GM12878 (cell line): ENCODE measurements around the gene ARRDC4. TPM values are rescaled to one million over a fixed set of nuclear protein-coding genes. Genes with fewer than 3 reads are reported as not detected.

ENCODE experiments used
- ATAC-seq: fragments of 200-7000 bp; cut with Tn5 transposase; 3 replicates; pipeline ENCODE4 v1.9.1; 2020; ENCODE audit warnings: mild to moderate bottlenecking, moderate library complexity
- BruUV-seq: library from RNA; stranded (reverse); fragments of 400-500 nt; replicated peaks from 2 replicates; lab custom pipeline; 2021; lab: Mats Ljungman, UMichigan
- CTCF ChIA-PET: fragments of 300-600 bp; sonication (Branson Sonifier 250); formaldehyde crosslinking; extraction: SDS; loops from one replicate; lab custom pipeline; 2021; ENCODE audit warnings: inconsistent platforms; lab: Yijun Ruan, JAX
- POLR2A ChIA-PET: fragments of 350-600 bp; formaldehyde crosslinking; extraction: SDS; loops from one replicate; lab custom pipeline; 2021; ENCODE audit warnings: inconsistent platforms; lab: Charles Lee
- RAD21 ChIA-PET: fragments of 300-600 bp; sonication (Branson Sonifier 250); formaldehyde crosslinking; loops from one replicate; lab custom pipeline; 2023; ENCODE audit warnings: antibody characterized with exemption; ENCODE audit not compliant: unreplicated experiment; lab: Charles Lee
- SMC1A ChIA-PET: fragments of 300-600 bp; sonication (Branson Sonifier 250); formaldehyde crosslinking; loops from one replicate; lab custom pipeline; 2023; ENCODE audit not compliant: unreplicated experiment, uncharacterized antibody; lab: Charles Lee
- DNase-seq: peaks from one replicate; pipeline ENCODE4 v3.0.0-alpha.2; 2011; ENCODE audit warnings: low read depth, low spot score
- FAIRE-seq: peaks from 3 replicates; lab custom pipeline; 2011; peaks lifted over from hg19 to GRCh38; lab: Jason Lieb, UNC
- H2AFZ ChIP-seq: 2 replicates; pipeline ENCODE4 v1.6.0; 2011; ENCODE audit warnings: low read depth, low read length, control low read depth; ENCODE audit not compliant: control insufficient read depth
- H3K27ac ChIP-seq: 2 replicates; pipeline ENCODE4 v1.5.1; 2011; ENCODE audit warnings: control low read depth; ENCODE audit not compliant: control insufficient read depth, insufficient read depth
- H3K27me3 ChIP-seq, 2 experiments: replicated peaks in 1 of 2; 2 replicates each; pipeline versions ENCODE4 v1.6.0 to v1.6.1; 2011; ENCODE audit warnings: low read length in 1 of 2; ENCODE audit not compliant: control insufficient read depth in 2 of 2, insufficient read depth in 2 of 2
- H3K36me3 ChIP-seq, 2 experiments: 2 replicates each; pipeline ENCODE4 v1.5.1; 2011; ENCODE audit warnings: low read length in 1 of 2; ENCODE audit not compliant: control insufficient read depth in 2 of 2, insufficient read depth in 2 of 2
- H3K4me1 ChIP-seq: 2 replicates; pipeline ENCODE4 v1.6.1; 2011; ENCODE audit warnings: mild to moderate bottlenecking, low read length, moderate library complexity, mixed read lengths; ENCODE audit not compliant: control insufficient read depth, insufficient read depth
- H3K4me2 ChIP-seq: 2 replicates; pipeline ENCODE4 v1.6.0; 2011; ENCODE audit warnings: control low read depth; ENCODE audit not compliant: control insufficient read depth, insufficient read depth
- H3K4me3 ChIP-seq: fragments of 200-600 bp; sonication (generic); 2 replicates; pipeline ENCODE4 v1.5.1; 2016
- H3K79me2 ChIP-seq: 2 replicates; pipeline ENCODE4 v1.6.0; 2011; ENCODE audit warnings: low read length; ENCODE audit not compliant: control insufficient read depth, insufficient read depth
- H3K9ac ChIP-seq: 2 replicates; pipeline ENCODE4 v1.8.0; 2011; ENCODE audit warnings: low read length, control low read depth, mixed read lengths; ENCODE audit not compliant: control insufficient read depth, insufficient read depth
- H3K9me3 ChIP-seq: replicated peaks from 3 replicates; pipeline ENCODE4 v1.5.1; 2011; ENCODE audit warnings: mild to moderate bottlenecking, low read length; ENCODE audit not compliant: control insufficient read depth, insufficient read depth
- H4K20me1 ChIP-seq: 2 replicates; pipeline ENCODE4 v1.6.0; 2011; ENCODE audit not compliant: control insufficient read depth, insufficient read depth
- CHD2 ChIP-seq: IDR thresholded peaks from 2 replicates; pipeline ENCODE4 v1.6.1; 2011; ENCODE audit warnings: low read depth, low read length, improper control_type of control experiment, borderline replicate concordance
- CUX1 ChIP-seq: IDR thresholded peaks from 2 replicates; pipeline ENCODE4 v1.6.1; 2012; ENCODE audit warnings: improper control_type of control experiment, low read depth, low read length; ENCODE audit not compliant: insufficient replicate concordance
- ETV6 ChIP-seq, 2 experiments: fragments of 450-650 bp in 1 of 2; IDR thresholded peaks in 1 of 2; conservative IDR thresholded peaks in 1 of 2; 2 replicates each; pipeline ENCODE4 v1.6.1; 2014; ENCODE audit warnings: antibody characterized with exemption in 1 of 2, borderline replicate concordance in 1 of 2, low read depth in 1 of 2, mild to moderate bottlenecking in 1 of 2, moderate library complexity in 1 of 2
- FOXM1 ChIP-seq: IDR thresholded peaks from 2 replicates; pipeline ENCODE4 v1.6.1; 2012; ENCODE audit warnings: low read depth, mild to moderate bottlenecking, inconsistent platforms, low read length, moderate library complexity
- HDGF ChIP-seq: fragments of 450-650 bp; IDR thresholded peaks from 2 replicates; pipeline ENCODE4 v1.6.1; 2016; ENCODE audit warnings: antibody characterized with exemption
- JUNB ChIP-seq: IDR thresholded peaks from 2 replicates; pipeline ENCODE4 v1.6.1; 2016; ENCODE audit warnings: antibody characterized with exemption, mild to moderate bottlenecking
- NFIC ChIP-seq: IDR thresholded peaks from 2 replicates; pipeline ENCODE4 v1.6.1; 2012; ENCODE audit warnings: low read depth, mild to moderate bottlenecking, inconsistent platforms, low read length, moderate library complexity
- NR2C1 ChIP-seq: fragments of 450-650 bp; IDR thresholded peaks from 2 replicates; pipeline ENCODE4 v1.6.1; 2017; ENCODE audit warnings: antibody characterized with exemption, mild to moderate bottlenecking, moderate library complexity
- NRF1 ChIP-seq: conservative IDR thresholded peaks from 2 replicates; pipeline ENCODE4 v1.6.1; 2011; ENCODE audit warnings: mild to moderate bottlenecking, low read depth, low read length, improper control_type of control experiment
- SMAD1 ChIP-seq: fragments of 450-650 bp; IDR thresholded peaks from 2 replicates; pipeline ENCODE4 v1.6.1; 2018; ENCODE audit warnings: mild to moderate bottlenecking, low read depth; ENCODE audit not compliant: partially characterized antibody
- SUZ12 ChIP-seq: fragments of 200-600 bp; sonication (generic); IDR thresholded peaks from one replicate; pipeline ENCODE4 v1.6.1; 2018; ENCODE audit warnings: antibody characterized with exemption, mild to moderate bottlenecking; ENCODE audit not compliant: unreplicated experiment
- WGBS: methylation state at CpG from one replicate; pipeline ENCODE4 v1.1.6; 2016; ENCODE audit warnings: low lambda C conversion rate; ENCODE audit not compliant: insufficient replicate concordance, insufficient coverage; ENCODE audit errors: missing lambda C conversion rate; 5-methylcytosine and 5-hydroxymethylcytosine counted together
- in situ Hi-C: fragments of 300-500 bp; cut with MboI; formaldehyde crosslinking; loops from 9 replicates; pipeline ENCODE4 v1.14.3; 2018; ENCODE audit warnings: mixed read lengths
- intact Hi-C: fragments of 100-400 bp; cut with micrococcal nuclease; formaldehyde crosslinking; loops from one replicate; pipeline ENCODE4 v1.14.2; 2022; ENCODE audit not compliant: unreplicated experiment
- polyA plus RNA-seq, 11 experiments: library from polyadenylated mRNA; depleted of rRNA in 4 of 11; unstranded in 6 of 11; stranded (reverse) in 5 of 11; fragments of >200 nt; fragmentation: Nextera tagmentation in 4 of 11; fragmentation: Illumina TruSeq in 1 of 11; extraction: Ambion mirVana in 4 of 11; extraction: Trizol in 1 of 11; gene quantifications; 1 replicate in 1 of 11; 2 replicates in 10 of 11; pipeline versions ENCODE4 v1.2.1 to v1.2.3, GENCODE V29; 2011 to 2016; ENCODE audit warnings: inconsistent platforms in 2 of 11, missing spikeins in 2 of 11, low read depth in 1 of 11
- total RNA-seq, 4 experiments: library from RNA; depleted of rRNA in 3 of 4; stranded (reverse); fragments of >200 nt in 3 of 4; fragmentation: Illumina TruSeq in 1 of 4; extraction: Trizol in 1 of 4; gene quantifications; 2 replicates each; pipeline versions ENCODE4 v1.2.1 to v1.2.3, GENCODE V29; 2013 to 2021

The ARRDC4 gene
- total and polyA plus RNA-seq, 10 of the 15 experiments (the other 5 are each of a cell fraction or from before 2014, with no cell fraction given) = 0.03 to 0.54 (median 0.07) TPM

- TF ChIP-seq JUNB (no peak), NFIC (no peak), CHD2 (no peak), HDGF (no peak), NR2C1 (no peak)
Measured at GRCh38 chr15:97915261-97915660, 45.2 kb upstream of the ARRDC4 start (continued).

- ATAC-seq (no peak), FAIRE-seq (no peak), DNase-seq (no peak)
- no peak overlapping the region for H3K4me3 ChIP-seq
- ChIA-PET SMC1A (no interaction called here), RAD21 (no interaction called here), CTCF (no interaction called here), POLR2A (no interaction called here)
- WGBS = 30% methylated on average over 4 of the region's 4 CpGs
- in situ Hi-C loops = no loop called here
- TF ChIP-seq CUX1 (no peak), SUZ12 (no peak), SMAD1 (no peak), ETV6 (conservative IDR thresholded peaks at IDR 0.05 in 1 of 2, IDR thresholded peaks at IDR 0.05 in 1 of 2; ENCODE audit: borderline replicate concordance in 1 of 2, low read depth in 1 of 2) (no peak), NRF1 (no peak), FOXM1 (no peak), CHD2 (no peak)
- no peaks in the 10 kb centered on the region for H3K9me3 ChIP-seq
- no TSS peak for BruUV-seq
- H3K79me2 ChIP-seq = no peaks in the 10 kb centered on the region
- intact Hi-C loops = no loop called here
- H4K20me1 ChIP-seq = no peaks in the 10 kb centered on the region
- H3K36me3 ChIP-seq = no peaks in the 10 kb centered on the region
- no peaks in the 10 kb centered on the region for H3K27me3 ChIP-seq
- H3K4me2 ChIP-seq = no peak overlapping the region
- no peaks in the 10 kb centered on the region for H3K4me1 ChIP-seq
- no peak overlapping the region for H3K9ac ChIP-seq
- no peak overlapping the region for H2AFZ ChIP-seq
- no peak overlapping the region for H3K27ac ChIP-seq
Measured at GRCh38 chr15:97921296-97921865, 39.1 kb upstream of the ARRDC4 start.
